ENCODE measurements around the gene FBN3. TPM values are rescaled to one million over a fixed set of nuclear protein-coding genes. Genes with fewer than 3 reads are reported as not detected.

The FBN3 gene
- polyA plus RNA-seq, 1 donor from 2014 or later = 52.7 TPM

DNA sequence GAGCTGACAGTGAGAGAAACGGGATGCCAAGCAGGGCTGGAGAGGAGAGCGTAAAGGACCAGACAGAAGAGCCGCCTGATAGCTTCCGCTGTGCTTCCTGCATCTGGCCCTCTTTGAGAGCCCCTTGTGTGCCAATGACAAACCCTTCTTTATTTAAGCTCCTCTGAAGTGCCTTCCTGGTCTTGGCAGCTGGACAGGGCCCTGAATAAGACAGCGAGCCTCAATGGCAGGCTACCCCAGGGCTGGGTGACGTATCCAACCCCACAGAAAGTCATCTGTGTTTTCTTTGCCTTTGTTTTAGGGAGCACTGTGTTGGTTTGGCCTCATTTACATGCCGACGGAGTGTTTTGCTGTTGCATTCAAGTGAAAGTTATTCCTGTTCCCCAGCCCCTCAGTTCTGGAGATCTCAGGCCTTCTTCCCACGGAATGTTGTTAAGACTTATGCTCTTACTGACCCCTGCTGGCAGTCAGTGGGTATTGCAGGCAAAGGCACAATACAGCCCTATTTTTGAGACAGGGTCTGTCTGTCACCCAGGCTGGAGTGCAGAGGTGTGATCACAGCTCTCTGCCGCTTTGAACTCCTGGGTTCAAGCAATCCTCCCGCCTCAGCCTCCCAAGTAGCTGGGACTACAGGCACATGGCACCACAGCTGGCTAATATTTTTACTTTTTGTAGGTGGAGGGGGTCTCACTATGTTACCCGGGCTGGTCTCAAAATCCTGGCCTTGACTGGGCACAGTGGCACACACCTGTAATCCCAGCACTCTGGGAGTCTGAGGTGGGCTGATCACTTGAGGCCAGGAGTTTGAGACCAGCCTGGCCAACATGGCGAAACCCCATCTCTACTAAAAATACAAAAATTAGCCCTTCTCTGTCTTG is 80.1 kb downstream of the FBN3 start:
- no peak overlapping the region for H3K27ac ChIP-seq (ENCODE audit: low read length)
- no peaks in the 10 kb centered on the region for H3K79me2 ChIP-seq (replicated peaks; ENCODE audit: insufficient read depth, low read length)
- H3K36me3 ChIP-seq (ENCODE audit: insufficient read depth, low read length) = peaks cover 8% of the 10 kb centered on the region
- no peaks in the 10 kb centered on the region for H4K20me1 ChIP-seq (ENCODE audit: insufficient read depth)
- H2AFZ ChIP-seq (ENCODE audit: low read depth, low read length) = no peak overlapping the region
- H3K9me2 ChIP-seq (ENCODE audit: insufficient read depth, low read length) = no peaks in the 10 kb centered on the region
- H3K9me3 ChIP-seq (ENCODE audit: low read length) = no peaks in the 10 kb centered on the region
- H3K4me2 ChIP-seq (ENCODE audit: low read length) = no peak overlapping the region
- H3K27me3 ChIP-seq (ENCODE audit: insufficient read depth, low read depth, low read length) = no peaks in the 10 kb centered on the region
- TF ChIP-seq POLR2AphosphoS5 (IDR thresholded peaks at IDR 0.05) = no peak
- TF ChIP-seq, protein P1, sequence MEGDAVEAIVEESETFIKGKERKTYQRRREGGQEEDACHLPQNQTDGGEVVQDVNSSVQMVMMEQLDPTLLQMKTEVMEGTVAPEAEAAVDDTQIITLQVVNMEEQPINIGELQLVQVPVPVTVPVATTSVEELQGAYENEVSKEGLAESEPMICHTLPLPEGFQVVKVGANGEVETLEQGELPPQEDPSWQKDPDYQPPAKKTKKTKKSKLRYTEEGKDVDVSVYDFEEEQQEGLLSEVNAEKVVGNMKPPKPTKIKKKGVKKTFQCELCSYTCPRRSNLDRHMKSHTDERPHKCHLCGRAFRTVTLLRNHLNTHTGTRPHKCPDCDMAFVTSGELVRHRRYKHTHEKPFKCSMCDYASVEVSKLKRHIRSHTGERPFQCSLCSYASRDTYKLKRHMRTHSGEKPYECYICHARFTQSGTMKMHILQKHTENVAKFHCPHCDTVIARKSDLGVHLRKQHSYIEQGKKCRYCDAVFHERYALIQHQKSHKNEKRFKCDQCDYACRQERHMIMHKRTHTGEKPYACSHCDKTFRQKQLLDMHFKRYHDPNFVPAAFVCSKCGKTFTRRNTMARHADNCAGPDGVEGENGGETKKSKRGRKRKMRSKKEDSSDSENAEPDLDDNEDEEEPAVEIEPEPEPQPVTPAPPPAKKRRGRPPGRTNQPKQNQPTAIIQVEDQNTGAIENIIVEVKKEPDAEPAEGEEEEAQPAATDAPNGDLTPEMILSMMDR (IDR thresholded peaks at IDR 0.05; ENCODE audit: poor library complexity, severe bottlenecking) = peak; percentile 52
- H3K4me3 ChIP-seq (ENCODE audit: low read length) = no peak overlapping the region
- no peaks in the 10 kb centered on the region for H3F3A ChIP-seq (ENCODE audit: insufficient read depth, low read length, poor library complexity, severe bottlenecking)
- H3K9ac ChIP-seq (ENCODE audit: low read length) = no peak overlapping the region

DNA sequence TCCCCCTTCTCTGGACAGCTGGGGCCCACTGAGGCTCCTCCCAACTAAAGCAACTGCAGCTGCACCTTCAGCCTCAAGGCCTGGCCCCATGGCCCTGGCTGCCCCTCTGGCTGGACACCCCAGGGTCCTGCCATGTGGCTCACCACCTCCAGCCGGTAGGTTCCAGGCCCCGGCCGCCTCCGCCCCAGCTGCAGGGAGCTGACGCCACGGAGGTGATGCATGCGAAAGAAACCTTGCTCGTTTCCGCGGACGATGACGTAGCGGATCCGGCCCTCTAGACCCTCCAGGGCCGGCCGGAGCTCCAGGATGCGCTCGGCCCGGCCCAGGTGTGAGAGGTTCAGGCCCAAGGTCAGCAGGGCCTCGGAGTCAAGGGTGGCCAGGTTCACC is 83.5 kb downstream of the FBN3 start:
- Histone ChIP-seq H3K79me2 (replicated peaks; ENCODE audit: insufficient read depth, low read length) (no peaks in the 10 kb centered on the region), H3K9me3 (ENCODE audit: low read length) (no peaks in the 10 kb centered on the region), H3F3A (ENCODE audit: insufficient read depth, low read length, poor library complexity, severe bottlenecking) (no peaks in the 10 kb centered on the region), H3K9me2 (ENCODE audit: insufficient read depth, low read length) (no peaks in the 10 kb centered on the region), H3K27ac (ENCODE audit: low read length) (no peak overlapping the region), H3K4me3 (ENCODE audit: low read length) (no peak overlapping the region), H4K20me1 (ENCODE audit: insufficient read depth) (no peaks in the 10 kb centered on the region), H3K27me3 (ENCODE audit: insufficient read depth, low read depth, low read length) (no peaks in the 10 kb centered on the region), H2AFZ (ENCODE audit: low read depth, low read length) (no peak overlapping the region), H3K9ac (ENCODE audit: low read length) (no peak overlapping the region), H3K4me2 (ENCODE audit: low read length) (no peak overlapping the region), H3K36me3 (ENCODE audit: insufficient read depth, low read length) (peaks cover 8% of the 10 kb centered on the region)
- TF ChIP-seq TAF1 (IDR thresholded peaks at IDR 0.05; ENCODE audit: low read depth) (no peak), SMC3 (conservative IDR thresholded peaks at IDR 0.05; ENCODE audit: poor library complexity) (no peak), MXI1 (conservative IDR thresholded peaks at IDR 0.05; ENCODE audit: poor library complexity, severe bottlenecking) (no peak), EP300 (conservative IDR thresholded peaks at IDR 0.05; ENCODE audit: poor library complexity, severe bottlenecking) (no peak), EZH2 (IDR thresholded peaks at IDR 0.05; ENCODE audit: borderline replicate concordance, insufficient read depth, low read length, poor library complexity, severe bottlenecking) (no peak), POLR2AphosphoS5 (IDR thresholded peaks at IDR 0.05) (no peak), RAD21 (conservative IDR thresholded peaks at IDR 0.05) (no peak)
- TF ChIP-seq, protein P1 (IDR thresholded peaks at IDR 0.05; ENCODE audit: poor library complexity, severe bottlenecking) = no peak
- TF ChIP-seq, protein P2, sequence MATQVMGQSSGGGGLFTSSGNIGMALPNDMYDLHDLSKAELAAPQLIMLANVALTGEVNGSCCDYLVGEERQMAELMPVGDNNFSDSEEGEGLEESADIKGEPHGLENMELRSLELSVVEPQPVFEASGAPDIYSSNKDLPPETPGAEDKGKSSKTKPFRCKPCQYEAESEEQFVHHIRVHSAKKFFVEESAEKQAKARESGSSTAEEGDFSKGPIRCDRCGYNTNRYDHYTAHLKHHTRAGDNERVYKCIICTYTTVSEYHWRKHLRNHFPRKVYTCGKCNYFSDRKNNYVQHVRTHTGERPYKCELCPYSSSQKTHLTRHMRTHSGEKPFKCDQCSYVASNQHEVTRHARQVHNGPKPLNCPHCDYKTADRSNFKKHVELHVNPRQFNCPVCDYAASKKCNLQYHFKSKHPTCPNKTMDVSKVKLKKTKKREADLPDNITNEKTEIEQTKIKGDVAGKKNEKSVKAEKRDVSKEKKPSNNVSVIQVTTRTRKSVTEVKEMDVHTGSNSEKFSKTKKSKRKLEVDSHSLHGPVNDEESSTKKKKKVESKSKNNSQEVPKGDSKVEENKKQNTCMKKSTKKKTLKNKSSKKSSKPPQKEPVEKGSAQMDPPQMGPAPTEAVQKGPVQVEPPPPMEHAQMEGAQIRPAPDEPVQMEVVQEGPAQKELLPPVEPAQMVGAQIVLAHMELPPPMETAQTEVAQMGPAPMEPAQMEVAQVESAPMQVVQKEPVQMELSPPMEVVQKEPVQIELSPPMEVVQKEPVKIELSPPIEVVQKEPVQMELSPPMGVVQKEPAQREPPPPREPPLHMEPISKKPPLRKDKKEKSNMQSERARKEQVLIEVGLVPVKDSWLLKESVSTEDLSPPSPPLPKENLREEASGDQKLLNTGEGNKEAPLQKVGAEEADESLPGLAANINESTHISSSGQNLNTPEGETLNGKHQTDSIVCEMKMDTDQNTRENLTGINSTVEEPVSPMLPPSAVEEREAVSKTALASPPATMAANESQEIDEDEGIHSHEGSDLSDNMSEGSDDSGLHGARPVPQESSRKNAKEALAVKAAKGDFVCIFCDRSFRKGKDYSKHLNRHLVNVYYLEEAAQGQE (IDR thresholded peaks at IDR 0.05; ENCODE audit: borderline replicate concordance) = no peak

Data from neural cell (in vitro differentiated cells).